HG03469 (cell line): ENCODE measurements around the gene SPATA13.

Experiments
- ATAC-seq: cut with Tn5 transposase; IDR thresholded peaks from one replicate; pipeline ENCODE4 v1.9.1; 2021; ENCODE audit warnings: mild to moderate bottlenecking, moderate library complexity, moderate number of reproducible peaks; ENCODE audit not compliant: unreplicated experiment

Gene SPATA13

DNA sequence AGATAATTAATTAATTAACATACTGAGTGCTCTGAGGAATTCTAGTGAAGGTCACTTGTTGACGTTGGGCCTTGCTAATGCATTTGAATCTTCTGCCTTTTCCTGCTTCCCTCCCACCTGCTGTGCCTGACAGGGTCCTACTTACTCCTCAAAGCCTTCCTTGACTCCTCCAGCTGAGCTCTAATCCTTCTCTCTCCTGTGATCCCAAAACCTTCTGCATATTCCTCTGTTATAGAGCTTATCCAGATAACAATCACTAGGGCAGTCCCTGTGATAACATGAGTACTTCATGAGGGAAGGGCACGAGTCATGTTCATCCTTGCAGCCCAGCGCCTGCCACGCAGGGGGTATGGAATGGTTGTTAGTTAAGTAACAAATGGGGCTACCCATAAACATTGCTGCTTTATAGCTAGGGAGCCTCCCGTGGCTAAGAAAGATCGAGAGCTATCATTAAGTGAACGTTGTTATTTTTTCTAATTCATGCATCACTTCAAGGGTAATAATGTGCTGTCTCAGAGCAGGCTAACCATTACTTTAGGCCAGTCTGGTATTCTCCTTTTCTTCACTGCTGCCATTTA, 19.1 kb upstream of the SPATA13 start:
- no peak for ATAC-seq

DNA sequence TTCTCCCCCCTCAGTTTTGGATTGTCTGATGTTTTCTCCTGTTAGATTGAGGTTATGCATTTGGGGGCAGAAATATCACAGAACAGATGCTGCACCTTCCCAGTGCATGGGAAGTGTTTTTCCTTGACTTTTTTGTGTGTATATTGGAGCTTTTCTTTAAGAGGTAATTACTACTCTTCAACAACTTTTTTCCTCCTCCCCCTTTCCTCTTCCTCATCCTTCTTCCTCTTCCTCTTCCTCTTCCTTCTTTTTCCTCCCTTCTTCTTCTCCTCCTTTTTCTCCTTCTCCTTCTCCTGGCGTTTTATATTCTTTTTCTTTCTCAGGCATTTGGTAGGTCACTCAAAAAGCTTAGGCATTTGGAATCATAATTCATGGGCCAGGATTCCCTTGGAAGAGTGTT, 18.1 kb upstream of the SPATA13 start:
- no peak for ATAC-seq

DNA sequence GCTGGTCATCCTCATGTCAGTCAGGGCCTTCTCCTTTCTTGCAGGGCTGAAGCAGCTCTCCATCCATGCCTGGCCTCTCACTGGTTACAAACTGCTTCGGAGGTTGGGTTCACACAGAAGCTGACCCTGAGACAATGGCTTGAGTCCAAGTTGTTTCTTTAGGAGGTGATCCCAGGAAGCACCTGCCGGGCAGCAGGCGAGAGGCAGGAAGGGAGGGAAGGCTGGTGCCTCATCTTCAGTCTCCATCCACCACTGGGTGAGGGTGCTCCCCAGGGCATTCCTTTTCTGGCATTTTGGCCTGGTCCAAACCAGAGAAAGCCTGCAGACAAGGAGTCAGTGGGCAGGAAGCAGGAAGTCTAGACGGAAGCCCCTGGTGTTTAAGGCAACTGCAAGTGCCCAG, 17.6 kb upstream of the SPATA13 start:
- ATAC-seq: no peak

DNA sequence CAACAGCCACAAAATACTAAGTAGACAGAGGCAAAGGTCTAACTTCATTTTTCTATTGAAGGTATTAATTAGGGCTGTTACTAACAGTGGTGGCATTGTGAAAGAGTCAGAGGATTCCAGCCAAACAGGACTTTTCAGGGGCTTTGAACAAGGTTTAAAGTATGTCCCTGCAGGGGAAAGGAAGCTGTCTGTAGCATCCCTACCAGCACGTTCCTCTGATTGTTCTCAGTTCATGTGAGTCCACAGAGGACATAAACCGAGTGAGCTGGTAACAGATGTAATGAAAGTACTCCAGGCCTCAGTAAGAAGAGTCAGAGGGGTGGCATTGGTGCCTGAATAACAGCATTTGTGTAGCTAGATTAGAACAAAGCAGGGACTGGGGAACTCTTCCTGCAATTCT, 15.3 kb upstream of the SPATA13 start:
- ATAC-seq: no peak

DNA sequence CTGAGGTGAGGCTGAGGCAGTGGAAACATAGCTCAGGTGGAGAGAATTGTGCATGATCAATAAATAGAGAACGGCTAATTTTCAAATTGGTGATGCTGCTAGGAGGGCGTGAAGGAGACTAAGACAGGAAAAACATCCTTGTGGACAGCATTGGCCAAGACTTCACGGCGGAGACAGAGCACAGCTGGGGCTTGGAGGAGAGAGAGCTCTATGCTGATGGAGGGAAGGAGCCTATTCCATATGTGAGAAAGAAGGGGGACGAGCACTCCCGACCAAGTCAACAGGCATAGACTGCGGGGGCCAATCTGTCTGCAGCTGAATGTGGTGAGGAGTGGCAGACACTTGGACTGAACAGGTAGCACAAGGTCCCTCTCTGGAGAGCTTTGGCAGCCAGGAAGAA, 14.8 kb upstream of the SPATA13 start:
- no peak for ATAC-seq

DNA sequence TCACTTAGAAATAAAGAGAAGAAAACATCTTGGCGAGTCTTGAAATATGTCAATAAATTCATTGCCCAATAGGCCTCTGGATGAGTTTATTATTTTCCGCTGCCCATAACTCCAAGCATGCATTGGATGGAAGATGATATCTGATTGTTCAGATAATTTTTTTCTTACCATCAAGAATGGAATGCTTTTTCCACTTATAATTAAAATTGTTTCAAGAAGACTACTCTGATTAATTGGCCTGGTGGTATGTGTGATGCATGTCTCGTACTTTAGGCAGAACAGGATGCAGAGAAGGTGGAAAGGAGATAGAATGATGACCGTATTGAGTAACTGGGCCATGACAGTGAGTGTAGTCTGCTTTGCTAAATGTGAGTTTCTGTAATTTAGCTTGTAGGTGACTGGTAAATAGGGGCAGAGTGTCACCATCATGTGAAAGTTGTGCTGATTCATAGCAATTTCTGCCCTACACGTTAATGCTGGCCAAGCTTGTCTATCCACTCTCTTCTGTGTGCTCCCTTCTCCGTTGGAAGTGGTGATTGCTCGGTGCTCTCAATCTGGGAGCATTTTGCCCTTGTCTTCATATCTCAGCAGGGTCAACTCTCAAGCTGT, 13.5 kb upstream of the SPATA13 start:
- no peak for ATAC-seq

DNA sequence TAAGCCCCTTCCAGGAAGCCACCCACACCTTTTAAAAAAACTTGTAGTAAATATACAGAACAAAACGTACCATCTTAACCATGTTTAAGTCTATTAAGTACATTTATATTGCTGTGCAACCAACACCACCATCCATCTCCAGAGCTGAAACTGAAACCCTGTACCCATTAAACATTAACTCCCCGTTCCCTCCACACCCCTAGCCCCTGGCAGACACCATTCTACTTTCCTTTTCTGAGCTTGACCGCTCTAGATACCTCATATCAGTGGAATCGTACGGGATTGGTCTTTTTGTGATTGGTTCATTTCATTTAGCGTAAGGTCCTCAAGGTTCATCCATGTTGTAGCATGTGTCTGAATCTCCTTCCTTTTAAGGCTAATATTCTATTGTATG, 13.0 kb upstream of the SPATA13 start:
- ATAC-seq: no peak

DNA sequence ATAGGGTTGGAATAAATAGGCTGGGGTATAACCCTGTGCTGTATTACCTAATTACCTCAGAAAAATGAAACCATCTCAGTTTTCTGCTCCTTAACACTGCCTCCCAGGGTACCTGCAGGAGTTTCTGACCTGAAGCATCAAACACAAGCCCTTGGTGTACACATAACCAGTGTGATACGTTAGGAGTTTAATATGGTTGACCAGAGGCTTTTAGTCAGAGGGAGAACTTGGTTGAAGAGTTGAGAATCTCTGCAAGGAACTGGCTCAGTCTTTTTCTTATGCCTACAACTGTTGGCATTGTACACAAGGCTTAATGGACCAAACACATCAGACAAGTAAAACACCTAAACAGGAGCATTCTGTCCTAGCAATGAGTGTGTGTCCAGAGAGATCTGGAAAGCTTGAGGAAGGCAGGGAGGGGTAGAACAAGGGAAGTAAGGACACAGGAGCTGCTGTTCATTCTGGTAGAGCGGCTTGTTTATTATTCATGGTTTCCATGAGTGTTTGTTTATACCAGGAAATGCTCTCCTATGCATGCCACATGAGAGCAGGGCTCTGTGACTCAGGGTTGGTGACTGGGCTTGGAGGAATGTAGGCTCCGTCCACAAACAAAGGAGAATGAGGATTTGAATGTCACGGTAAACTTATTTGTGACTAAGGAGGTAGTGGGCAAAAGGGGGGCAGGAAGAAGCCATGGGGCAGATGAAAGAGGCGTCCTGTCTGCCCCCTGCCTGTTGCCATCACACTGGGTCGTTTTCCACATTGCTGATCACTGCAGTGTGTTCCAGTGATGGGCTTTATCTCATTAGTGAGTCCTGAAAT, 11.9 kb upstream of the SPATA13 start:
- no peak for ATAC-seq

DNA sequence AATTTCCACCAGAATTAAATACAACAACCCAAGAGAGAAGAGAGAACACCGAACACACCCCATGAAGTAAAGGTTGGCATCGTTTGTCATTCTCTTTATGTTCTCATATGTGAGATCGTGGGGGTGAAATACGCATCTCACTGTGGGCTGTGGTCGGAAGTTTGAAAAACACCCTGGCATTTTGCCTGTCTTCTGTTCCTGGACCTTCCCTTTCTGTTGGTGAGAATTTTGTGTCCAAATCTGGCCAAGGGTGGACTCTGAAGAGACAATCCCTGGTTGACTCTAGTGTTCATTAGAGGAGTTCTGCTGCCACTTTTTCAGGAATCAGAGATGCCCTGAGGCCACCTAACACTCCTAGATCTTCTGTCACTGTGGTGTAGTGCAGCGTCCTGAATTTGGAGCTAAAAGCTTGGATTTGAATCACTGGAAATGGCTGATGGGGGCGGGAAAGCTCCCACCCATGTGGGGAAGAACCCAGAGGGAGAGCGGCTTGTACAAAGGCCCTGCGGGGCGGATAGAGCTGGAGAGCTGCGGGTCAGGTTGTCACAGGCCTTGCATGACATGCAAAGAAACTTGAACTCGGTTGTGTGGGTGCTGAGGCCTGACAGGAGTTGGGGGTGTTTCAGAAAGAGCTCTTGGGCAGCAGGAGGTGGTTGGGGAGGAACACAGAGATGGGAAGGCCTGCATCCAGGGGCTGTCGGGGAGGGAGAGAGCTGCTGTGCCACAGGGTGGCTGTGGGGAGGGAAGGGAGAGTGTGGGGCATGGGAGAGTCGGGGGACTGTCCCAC, 11.1 kb upstream of the SPATA13 start:
- ATAC-seq: no peak

DNA sequence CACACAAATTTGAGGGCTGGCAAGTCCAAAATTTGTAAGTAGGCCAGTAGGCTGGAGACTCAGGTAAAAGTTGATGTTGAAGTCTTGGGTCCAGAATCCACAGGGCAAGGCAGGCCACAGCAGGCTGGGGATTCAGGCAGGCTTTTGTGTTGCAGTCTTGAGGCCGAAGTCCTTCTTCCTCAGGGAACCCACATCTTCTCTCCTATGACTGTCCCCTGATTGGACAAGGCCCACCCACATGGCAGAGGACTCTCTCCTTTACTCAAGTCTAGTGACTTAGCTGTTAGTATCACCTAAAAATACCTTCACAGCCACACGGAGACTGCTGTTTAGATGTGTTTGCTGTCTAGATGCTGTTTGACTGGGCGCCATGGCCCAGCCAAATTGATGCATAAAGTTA, 9.9 kb upstream of the SPATA13 start:
- no peak for ATAC-seq

DNA sequence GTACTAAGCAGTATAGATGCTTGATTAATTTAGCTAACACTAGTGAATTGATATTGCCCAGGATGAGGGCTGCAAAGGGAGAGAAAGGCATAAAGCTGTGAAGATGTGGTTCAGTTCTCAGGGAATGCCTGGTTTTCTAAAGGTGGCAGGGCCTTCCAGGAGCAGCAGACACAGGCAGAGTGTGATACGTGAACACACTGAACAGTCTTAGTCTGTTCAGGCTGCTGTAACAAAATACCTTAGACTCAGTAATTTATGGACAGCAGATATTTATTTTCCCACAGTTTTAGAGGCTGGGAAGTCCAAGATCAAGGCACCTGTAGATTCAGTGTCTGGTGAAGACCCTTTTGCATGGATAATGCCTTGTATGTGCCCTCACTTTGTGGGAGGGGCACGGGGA, 8.7 kb upstream of the SPATA13 start:
- ATAC-seq: no peak

DNA sequence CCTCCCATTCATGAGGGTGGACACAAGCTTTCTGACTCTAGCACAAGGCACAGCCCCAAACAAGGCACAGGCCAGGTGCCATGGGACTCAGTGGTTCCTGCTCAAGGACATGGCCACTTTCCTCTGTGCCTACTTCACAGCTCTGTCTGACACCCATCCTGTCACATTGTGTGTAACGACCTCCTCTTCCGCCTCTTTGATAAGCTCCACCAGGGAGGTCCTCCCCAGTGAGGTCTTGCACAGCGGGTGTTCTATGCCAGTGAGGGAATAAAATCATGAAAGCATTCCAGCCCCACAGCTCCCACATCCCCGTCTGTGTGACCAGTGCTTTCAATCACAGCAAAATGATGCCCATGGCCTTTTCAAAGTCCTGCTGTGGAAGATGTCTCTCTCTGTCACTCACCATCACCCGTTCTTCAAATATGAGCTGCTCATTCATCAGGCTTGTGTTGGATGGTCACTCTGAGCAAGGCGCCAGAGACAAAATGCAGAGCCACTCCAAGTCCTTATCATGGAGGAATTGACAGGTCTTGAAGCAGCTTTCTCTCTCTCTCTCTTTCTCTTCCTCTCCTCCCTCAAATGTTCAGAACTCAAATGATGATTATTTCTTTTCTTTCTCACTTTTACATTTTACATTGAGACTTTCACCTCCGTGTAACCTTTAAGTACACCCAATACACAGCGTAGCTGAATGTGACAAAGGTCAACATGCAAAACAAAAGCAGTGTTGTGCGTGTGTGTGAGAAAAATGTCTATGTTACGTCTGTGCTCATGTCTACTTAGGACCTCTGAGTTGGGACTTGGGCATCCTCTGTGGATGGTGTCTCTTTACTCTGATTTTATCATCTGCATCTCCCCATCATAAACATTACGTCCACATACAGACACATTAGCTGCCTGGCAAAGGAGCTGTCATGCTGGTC, 8.0 kb upstream of the SPATA13 start:
- ATAC-seq: no peak

DNA sequence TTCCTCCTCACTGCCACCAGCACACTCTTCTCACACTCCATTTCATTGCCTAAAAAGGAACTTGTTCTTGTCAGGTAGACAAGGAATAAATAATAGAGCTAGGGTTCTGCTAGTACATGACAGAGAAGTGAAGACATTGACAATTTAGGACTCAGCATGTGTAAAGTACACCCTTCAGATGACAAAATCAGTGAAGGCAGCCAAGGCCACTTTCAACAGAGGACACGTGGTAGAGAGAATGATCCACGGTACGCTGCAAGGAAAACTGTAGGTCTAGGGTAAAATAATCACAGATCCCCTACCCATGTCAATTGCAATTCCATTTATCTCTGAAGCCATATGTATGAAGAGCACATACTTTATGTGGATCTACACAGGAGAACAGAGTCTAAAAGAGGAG, 7.2 kb upstream of the SPATA13 start:
- ATAC-seq: no peak

DNA sequence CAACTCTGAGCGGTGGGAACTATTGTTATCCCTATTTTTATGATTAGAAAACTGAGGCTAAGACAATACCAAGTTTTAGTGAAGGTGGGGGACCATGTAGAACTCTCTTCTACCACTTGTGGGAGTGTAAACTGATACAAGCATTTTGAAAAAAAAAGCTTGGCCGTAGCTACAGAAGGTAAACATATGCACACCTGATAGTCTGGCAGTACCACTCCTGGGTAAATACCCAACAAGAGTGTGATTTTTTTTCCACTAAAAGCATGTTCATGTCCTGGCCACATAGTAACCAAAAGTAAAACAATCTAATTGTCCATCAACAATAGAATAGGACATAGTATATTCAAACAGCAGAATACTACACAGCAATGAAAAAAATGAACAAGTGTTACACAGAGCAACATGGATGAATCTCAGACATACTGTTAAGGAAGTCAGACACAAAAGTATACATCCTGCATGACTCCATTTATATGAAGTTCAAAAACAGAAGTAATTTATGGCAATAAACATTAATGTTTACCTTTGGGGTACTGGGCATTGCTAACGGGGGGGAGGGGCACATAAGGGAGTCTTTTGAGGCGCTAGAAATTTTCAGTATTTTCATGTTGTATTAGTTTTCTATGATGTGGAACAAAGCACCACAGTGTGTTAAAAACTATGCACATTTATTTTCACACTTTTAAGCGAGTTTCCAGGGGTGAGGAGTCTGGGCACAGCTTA, 6.4 kb upstream of the SPATA13 start:
- ATAC-seq: no peak

DNA sequence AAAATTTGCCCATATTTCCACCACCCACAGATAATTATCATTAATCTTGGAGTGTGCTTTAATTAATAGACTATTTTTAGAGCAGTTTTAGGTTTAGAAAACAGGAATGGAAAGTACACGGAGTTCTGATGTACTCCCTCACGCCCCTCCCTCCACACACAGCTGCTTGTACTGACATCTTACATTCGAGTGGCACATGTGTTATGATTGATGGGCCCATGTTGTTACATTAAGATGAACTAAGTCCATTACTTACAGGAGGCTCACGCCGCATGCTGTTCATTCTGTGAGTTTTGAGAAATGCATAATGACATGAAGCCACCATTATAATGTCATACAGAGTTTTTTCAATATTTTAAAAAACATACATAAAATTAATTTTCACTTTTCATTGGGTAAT, 1.2 kb upstream of the SPATA13 start:
- ATAC-seq: no peak

DNA sequence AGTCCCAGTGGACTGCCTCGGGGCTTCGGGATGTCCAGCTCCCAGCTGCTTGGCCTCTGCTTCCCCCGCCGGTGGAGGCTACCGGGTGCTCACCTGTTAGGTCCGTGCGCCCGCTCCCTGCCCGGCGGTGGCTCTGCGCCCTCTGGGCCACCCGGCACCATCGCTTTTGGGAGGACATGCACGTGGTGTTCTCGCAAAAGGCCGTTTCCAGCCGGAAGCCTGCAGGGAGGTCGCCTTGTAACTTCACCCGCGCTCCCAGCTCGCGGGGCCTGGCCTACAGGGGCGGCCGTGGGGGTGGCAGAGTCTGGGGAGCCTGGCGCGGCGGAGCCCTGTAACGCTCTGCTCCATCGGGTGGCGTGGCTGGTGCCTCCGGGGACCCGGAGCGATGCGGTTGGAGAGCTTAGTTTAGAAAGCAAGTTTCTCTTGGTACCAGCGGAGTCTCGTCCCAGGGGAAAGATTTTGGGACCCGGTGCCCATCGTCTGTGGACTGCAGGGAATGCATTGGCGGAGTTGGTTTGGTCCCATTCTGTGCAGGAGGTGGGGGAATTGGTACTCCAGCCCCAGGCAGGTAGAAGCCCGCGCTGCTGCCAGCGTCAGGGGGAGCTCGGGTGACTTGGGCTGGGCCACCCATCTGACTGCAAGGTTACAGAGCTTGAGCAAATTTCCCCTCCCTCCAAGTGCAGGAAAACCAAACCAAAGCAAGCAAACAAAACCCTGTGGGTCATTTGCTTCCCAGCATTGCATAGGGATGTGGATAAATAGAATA, 673 bp downstream of the SPATA13 start:
- peak; percentile 18 for ATAC-seq

DNA sequence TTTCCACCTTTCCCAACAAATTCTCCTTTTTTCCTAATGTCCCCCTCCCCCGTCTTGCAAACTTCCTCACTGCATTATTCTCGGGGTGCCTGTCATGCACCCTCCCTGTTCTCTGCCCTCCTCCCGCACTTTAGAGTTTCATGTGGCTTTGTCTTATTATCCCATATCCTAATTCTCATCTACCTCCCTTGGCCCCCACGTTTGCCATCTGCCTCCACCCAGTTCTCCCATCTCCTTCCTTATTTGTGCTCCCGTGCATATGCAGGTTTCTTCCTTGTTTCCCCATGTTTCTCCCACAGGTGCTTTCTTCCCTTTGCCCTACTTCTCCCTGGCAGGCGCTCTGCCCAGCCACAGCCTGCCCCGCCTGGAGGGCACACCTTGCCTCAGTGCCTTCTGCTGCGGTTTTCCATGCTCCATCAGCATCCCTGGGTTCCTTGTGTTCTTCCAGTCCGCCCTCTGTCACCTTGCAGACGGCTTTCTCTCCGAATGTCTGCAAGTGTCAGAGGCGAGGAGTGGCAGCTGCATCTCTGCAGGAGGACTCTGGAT, 1.5 kb downstream of the SPATA13 start:
- no peak for ATAC-seq

DNA sequence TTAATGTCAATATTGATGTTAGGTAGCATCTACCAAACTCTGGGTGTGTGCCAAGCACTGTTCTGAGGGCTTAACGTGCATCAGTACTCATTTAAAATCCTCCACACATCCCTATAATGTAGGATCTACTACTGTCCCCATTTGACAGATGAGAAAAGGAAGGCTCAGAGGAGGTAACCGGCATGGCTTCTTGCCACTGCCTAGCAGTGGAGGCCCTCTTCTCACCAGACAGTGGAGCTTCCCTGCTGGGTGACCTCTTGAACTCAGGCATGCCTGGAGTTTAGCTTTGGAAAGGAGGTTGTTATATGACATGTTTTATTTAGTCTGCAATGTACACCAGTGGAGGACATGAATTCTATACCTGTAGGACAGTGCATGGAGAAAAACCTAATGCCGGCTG, 2.1 kb downstream of the SPATA13 start:
- ATAC-seq: no peak

DNA sequence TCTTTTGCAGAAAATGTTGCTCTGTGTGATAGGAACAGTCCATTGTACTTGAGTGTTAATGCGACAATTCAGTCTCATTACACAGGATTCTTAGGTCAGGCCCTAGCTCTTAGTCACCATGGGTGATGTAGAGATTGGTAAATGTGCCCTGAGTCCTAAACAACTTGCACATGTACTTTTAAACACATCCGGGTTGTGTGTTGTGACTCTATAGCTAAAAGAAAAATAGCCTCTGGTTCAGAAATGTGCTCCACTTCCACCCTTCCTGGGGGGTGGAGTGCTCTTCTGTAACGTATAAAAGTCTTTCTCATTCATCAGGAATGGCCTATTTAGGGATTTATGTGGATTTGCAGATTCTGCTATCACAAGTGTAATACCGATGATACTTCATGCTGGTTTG, 5.2 kb downstream of the SPATA13 start:
- no peak for ATAC-seq
